HEK293 (cell line): ENCODE data around the gene EXD3.

Experiments used
- CTCF ChIA-PET: fragments of 350-600 bp; formaldehyde crosslinking; extraction: SDS; loops from one replicate; lab custom pipeline; 2021; ENCODE audit warnings: antibody characterized with exemption; lab: Yijun Ruan, JAX
- POLR2A ChIA-PET: fragments of 300-600 bp; formaldehyde crosslinking; extraction: SDS; loops from one replicate; lab custom pipeline; 2020; ENCODE audit warnings: antibody characterized with exemption, inconsistent platforms; lab: Yijun Ruan, JAX
- H3K27ac ChIP-seq: fragments of 200-500 bp; sonication (Bioruptor generic); 2 replicates; pipeline ENCODE4 v1.5.1; 2014; ENCODE audit warnings: low read depth, low read length, control low read depth, inconsistent platforms; ENCODE audit errors: extremely low read depth
- H3K36me3 ChIP-seq, 2 experiments: fragments of 200-500 bp in 1 of 2; sonication (Bioruptor generic) in 1 of 2; 1 replicate in 1 of 2; 2 replicates in 1 of 2; pipeline ENCODE4 v1.5.1; 2014 to 2017; ENCODE audit warnings: inconsistent platforms in 2 of 2, low read length in 2 of 2; ENCODE audit not compliant: control insufficient read depth in 2 of 2, insufficient read depth in 1 of 2
- H3K4me1 ChIP-seq: fragments of 200-500 bp; sonication (Bioruptor generic); 2 replicates; pipeline ENCODE4 v1.5.1; 2014; ENCODE audit warnings: mild to moderate bottlenecking, low read length, inconsistent platforms; ENCODE audit not compliant: control insufficient read depth, insufficient read depth
- H3K4me3 ChIP-seq: 2 replicates; pipeline ENCODE4 v1.5.1; 2011; ENCODE audit warnings: low read depth, mild to moderate bottlenecking, control low read depth, low read length, moderate library complexity
- H3K9me3 ChIP-seq: fragments of 200-500 bp; sonication (Bioruptor generic); 2 replicates; pipeline ENCODE4 v1.5.1; 2014; ENCODE audit warnings: low read depth, low read length, inconsistent platforms; ENCODE audit not compliant: control insufficient read depth, insufficient read depth
- FEZF1 ChIP-seq: fragments of 450-650 bp; formaldehyde crosslinking; IDR thresholded peaks from 2 replicates; pipeline ENCODE4 v1.5.1; 2016; ENCODE audit warnings: missing biosample characterization, missing genetic modification characterization
- GLI2 ChIP-seq: fragments of 450-650 bp; formaldehyde crosslinking; IDR thresholded peaks from 2 replicates; pipeline ENCODE4; 2017; ENCODE audit warnings: missing biosample characterization, missing genetic modification characterization, low read depth, borderline replicate concordance
- GLIS1 ChIP-seq: fragments of 450-650 bp; formaldehyde crosslinking; IDR thresholded peaks from 2 replicates; pipeline ENCODE4 v1.5.1; 2016; ENCODE audit warnings: missing biosample characterization, missing genetic modification characterization
- HOXA7 ChIP-seq: sonication (generic); formaldehyde crosslinking; IDR thresholded peaks from 2 replicates; pipeline ENCODE4 v1.8.1; 2022; ENCODE audit warnings: missing genetic modification reagents, borderline replicate concordance
- HOXD13 ChIP-seq: sonication (generic); formaldehyde crosslinking; IDR thresholded peaks from 2 replicates; pipeline ENCODE4 v1.8.0; 2022; ENCODE audit warnings: missing genetic modification reagents, borderline replicate concordance
- IKZF3 ChIP-seq: fragments of 450-650 bp; IDR thresholded peaks from 2 replicates; pipeline ENCODE4 v1.5.0; 2018; ENCODE audit warnings: missing biosample characterization, mild to moderate bottlenecking, missing genetic modification characterization, moderate library complexity
- KLF1 ChIP-seq: fragments of 450-650 bp; formaldehyde crosslinking; IDR thresholded peaks from 2 replicates; pipeline ENCODE4 v1.5.1; 2016; ENCODE audit warnings: missing biosample characterization, missing genetic modification characterization
- KLF8 ChIP-seq: fragments of 450-650 bp; formaldehyde crosslinking; IDR thresholded peaks from 2 replicates; pipeline ENCODE4 v1.5.1; 2016; ENCODE audit warnings: missing biosample characterization, missing genetic modification characterization
- OSR2 ChIP-seq: fragments of 450-650 bp; formaldehyde crosslinking; IDR thresholded peaks from 2 replicates; pipeline ENCODE4 v1.5.1; 2016; ENCODE audit warnings: missing biosample characterization, missing genetic modification characterization
- REPIN1 ChIP-seq: fragments of 450-650 bp; formaldehyde crosslinking; IDR thresholded peaks from 2 replicates; pipeline ENCODE4 v1.5.1; 2017; ENCODE audit warnings: missing biosample characterization, missing genetic modification characterization, low read depth
- SCRT1 ChIP-seq: fragments of 450-650 bp; formaldehyde crosslinking; IDR thresholded peaks from 2 replicates; pipeline ENCODE4 v1.5.1; 2016; ENCODE audit warnings: missing biosample characterization, missing genetic modification characterization, borderline replicate concordance
- SETDB1 ChIP-seq: IDR thresholded peaks from one replicate; pipeline ENCODE4 v1.6.1; 2017; ENCODE audit warnings: mild to moderate bottlenecking, low read length, moderate library complexity, mixed read lengths; ENCODE audit not compliant: insufficient read length
- YY1 ChIP-seq: fragments of 450-650 bp; formaldehyde crosslinking; IDR thresholded peaks from 2 replicates; pipeline ENCODE4 v1.5.1; 2018; ENCODE audit warnings: missing biosample characterization, missing genetic modification characterization
- ZBTB20 ChIP-seq: fragments of 450-650 bp; formaldehyde crosslinking; IDR thresholded peaks from 2 replicates; pipeline ENCODE4 v1.5.1; 2016; ENCODE audit warnings: missing biosample characterization, missing genetic modification characterization
- ZFP69B ChIP-seq: fragments of 450-650 bp; formaldehyde crosslinking; IDR thresholded peaks from 2 replicates; pipeline ENCODE4 v1.5.1; 2016; ENCODE audit warnings: missing biosample characterization, missing genetic modification characterization
- ZNF112 ChIP-seq: fragments of 450-650 bp; formaldehyde crosslinking; IDR thresholded peaks from 2 replicates; pipeline ENCODE4 v1.5.0; 2017; ENCODE audit warnings: missing biosample characterization, missing genetic modification characterization
- ZNF114 ChIP-seq: fragments of 450-650 bp; formaldehyde crosslinking; IDR thresholded peaks from 2 replicates; pipeline ENCODE4 v1.5.0; 2017; ENCODE audit warnings: missing biosample characterization, missing genetic modification characterization
- ZNF138 ChIP-seq: fragments of 450-650 bp; formaldehyde crosslinking; IDR thresholded peaks from 2 replicates; pipeline ENCODE4 v1.5.1; 2016; ENCODE audit warnings: missing biosample characterization, missing genetic modification characterization, borderline replicate concordance
- ZNF184 ChIP-seq: fragments of 450-650 bp; IDR thresholded peaks from 2 replicates; pipeline ENCODE4 v1.5.1; 2018; ENCODE audit warnings: missing biosample characterization, mild to moderate bottlenecking, missing genetic modification characterization
- ZNF239 ChIP-seq: fragments of 450-650 bp; formaldehyde crosslinking; IDR thresholded peaks from 2 replicates; pipeline ENCODE4 v1.5.1; 2016; ENCODE audit warnings: missing biosample characterization, missing genetic modification characterization
- ZNF274 ChIP-seq, 2 experiments: fragments of 200-500 bp in 1 of 2; fragments of 450-650 bp in 1 of 2; sonication (Bioruptor generic) in 1 of 2; formaldehyde crosslinking in 1 of 2; IDR thresholded peaks; 2 replicates each; pipeline versions ENCODE4 v1.5.1 to v1.6.1; 2014 to 2016; ENCODE audit warnings: borderline replicate concordance in 1 of 2, inconsistent platforms in 1 of 2, low read length in 1 of 2, missing biosample characterization in 1 of 2, missing genetic modification characterization in 1 of 2
- ZNF292 ChIP-seq: fragments of 450-650 bp; formaldehyde crosslinking; IDR thresholded peaks from 2 replicates; pipeline ENCODE4 v1.5.1; 2016; ENCODE audit warnings: low read depth, missing biosample characterization, missing genetic modification characterization, borderline replicate concordance
- ZNF544 ChIP-seq: fragments of 450-650 bp; formaldehyde crosslinking; IDR thresholded peaks from 2 replicates; pipeline ENCODE4 v1.5.0; 2017; ENCODE audit warnings: missing biosample characterization, missing genetic modification characterization
- ZNF571 ChIP-seq: fragments of 450-650 bp; formaldehyde crosslinking; IDR thresholded peaks from 2 replicates; pipeline ENCODE4 v1.5.0; 2017; ENCODE audit warnings: missing biosample characterization, missing genetic modification characterization
- ZNF623 ChIP-seq: fragments of 450-650 bp; formaldehyde crosslinking; IDR thresholded peaks from 2 replicates; pipeline ENCODE4 v1.5.1; 2016; ENCODE audit warnings: missing biosample characterization, missing genetic modification characterization
- ZNF664 ChIP-seq: fragments of 450-650 bp; formaldehyde crosslinking; IDR thresholded peaks from 2 replicates; pipeline ENCODE4 v1.5.1; 2016; ENCODE audit warnings: missing biosample characterization, missing genetic modification characterization
- ZNF707 ChIP-seq: fragments of 450-650 bp; formaldehyde crosslinking; IDR thresholded peaks from 2 replicates; pipeline ENCODE4 v1.5.1; 2016; ENCODE audit warnings: missing biosample characterization, missing genetic modification characterization
- ZNF777 ChIP-seq: fragments of 450-650 bp; formaldehyde crosslinking; IDR thresholded peaks from 2 replicates; pipeline ENCODE4 v1.5.1; 2017; ENCODE audit warnings: missing biosample characterization, missing genetic modification characterization, borderline replicate concordance
- TF ChIP-seq, protein P1 (sequence below): fragments of 450-650 bp; formaldehyde crosslinking; IDR thresholded peaks from 2 replicates; pipeline ENCODE4 v1.5.1; 2017; ENCODE audit warnings: missing biosample characterization, missing genetic modification characterization
- TF ChIP-seq, protein P2 (sequence below): fragments of 450-650 bp; formaldehyde crosslinking; IDR thresholded peaks from 2 replicates; pipeline ENCODE4; 2016; ENCODE audit warnings: missing biosample characterization, missing genetic modification characterization
- TF ChIP-seq, protein P3 (sequence below): fragments of 450-650 bp; formaldehyde crosslinking; IDR thresholded peaks from 2 replicates; pipeline ENCODE4 v1.5.1; 2016; ENCODE audit warnings: missing biosample characterization, missing genetic modification characterization
- TF ChIP-seq, protein P4 (sequence below): fragments of 450-650 bp; formaldehyde crosslinking; IDR thresholded peaks from 2 replicates; pipeline ENCODE4 v1.5.1; 2016; ENCODE audit warnings: missing biosample characterization, missing genetic modification characterization, low read depth

Gene EXD3

DNA sequence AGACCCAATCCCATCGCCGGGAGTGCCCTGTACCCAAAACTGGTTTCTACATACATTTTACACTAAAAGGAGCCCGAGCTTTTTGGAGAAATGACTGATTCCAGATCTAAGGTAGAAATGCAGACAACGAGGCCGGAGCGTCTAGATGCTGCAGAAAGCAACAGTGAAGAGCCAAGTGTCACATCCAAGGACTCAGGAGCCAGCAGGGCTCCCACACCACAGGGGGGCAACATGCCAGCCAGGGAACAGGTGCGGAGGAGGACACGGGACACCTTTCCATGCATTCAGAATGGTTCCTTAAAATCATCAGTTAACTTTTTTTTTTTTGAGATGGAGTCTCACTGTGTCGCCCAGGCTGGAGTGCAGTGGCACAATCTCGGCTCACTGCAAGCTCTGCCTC is 97.8 kb downstream of the EXD3 start:
- ChIA-PET POLR2A (interaction anchor here (0.6 to 1.2 kb wide), 3 partner anchors 23 to 89 kb away, joined by 3 to 4 read pairs (median 4); partner anchors contain the start of gene NRARP), CTCF (interaction anchor here (0.6 to 1.5 kb wide), 3 partner anchors 23 to 262 kb away, joined by 3 to 4 read pairs (median 4); partner anchors contain the start of gene NRARP)
- TF ChIP-seq REPIN1 (no peak), FEZF1 (no peak), KLF8 (tag by site-specific recombination) (no peak), ZNF274 (IDR thresholded peaks at IDR 0.05; ENCODE audit: low read length) (no peak), ZNF274 (tag by site-specific recombination; IDR thresholded peaks at IDR 0.05; ENCODE audit: borderline replicate concordance) (no peak), YY1 (no peak), HOXD13 (CRISPR knock-in tag) (no peak), ZNF184 (no peak), GLI2 (tag by site-specific recombination) (no peak), SCRT1 (no peak), ZNF623 (tag by site-specific recombination) (no peak), ZNF138 (tag by site-specific recombination) (no peak)
- TF ChIP-seq, protein P1, sequence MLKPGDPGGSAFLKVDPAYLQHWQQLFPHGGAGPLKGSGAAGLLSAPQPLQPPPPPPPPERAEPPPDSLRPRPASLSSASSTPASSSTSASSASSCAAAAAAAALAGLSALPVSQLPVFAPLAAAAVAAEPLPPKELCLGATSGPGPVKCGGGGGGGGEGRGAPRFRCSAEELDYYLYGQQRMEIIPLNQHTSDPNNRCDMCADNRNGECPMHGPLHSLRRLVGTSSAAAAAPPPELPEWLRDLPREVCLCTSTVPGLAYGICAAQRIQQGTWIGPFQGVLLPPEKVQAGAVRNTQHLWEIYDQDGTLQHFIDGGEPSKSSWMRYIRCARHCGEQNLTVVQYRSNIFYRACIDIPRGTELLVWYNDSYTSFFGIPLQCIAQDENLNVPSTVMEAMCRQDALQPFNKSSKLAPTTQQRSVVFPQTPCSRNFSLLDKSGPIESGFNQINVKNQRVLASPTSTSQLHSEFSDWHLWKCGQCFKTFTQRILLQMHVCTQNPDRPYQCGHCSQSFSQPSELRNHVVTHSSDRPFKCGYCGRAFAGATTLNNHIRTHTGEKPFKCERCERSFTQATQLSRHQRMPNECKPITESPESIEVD (tag by site-specific recombination): no peak
- TF ChIP-seq, protein P2, sequence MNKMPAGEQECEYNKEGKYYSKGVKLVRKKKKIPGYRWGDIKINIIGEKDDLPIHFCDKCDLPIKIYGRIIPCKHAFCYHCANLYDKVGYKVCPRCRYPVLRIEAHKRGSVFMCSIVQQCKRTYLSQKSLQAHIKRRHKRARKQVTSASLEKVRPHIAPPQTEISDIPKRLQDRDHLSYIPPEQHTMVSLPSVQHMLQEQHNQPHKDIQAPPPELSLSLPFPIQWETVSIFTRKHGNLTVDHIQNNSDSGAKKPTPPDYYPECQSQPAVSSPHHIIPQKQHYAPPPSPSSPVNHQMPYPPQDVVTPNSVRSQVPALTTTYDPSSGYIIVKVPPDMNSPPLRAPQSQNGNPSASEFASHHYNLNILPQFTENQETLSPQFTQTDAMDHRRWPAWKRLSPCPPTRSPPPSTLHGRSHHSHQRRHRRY (tag by site-specific recombination): no peak
- Histone ChIP-seq H3K4me1 (no peaks in the 10 kb centered on the region), H3K9me3 (no peaks in the 10 kb centered on the region), H3K4me3 (no peak overlapping the region), H3K36me3 (no peaks in the 10 kb centered on the region), H3K27ac (no peak overlapping the region)

DNA sequence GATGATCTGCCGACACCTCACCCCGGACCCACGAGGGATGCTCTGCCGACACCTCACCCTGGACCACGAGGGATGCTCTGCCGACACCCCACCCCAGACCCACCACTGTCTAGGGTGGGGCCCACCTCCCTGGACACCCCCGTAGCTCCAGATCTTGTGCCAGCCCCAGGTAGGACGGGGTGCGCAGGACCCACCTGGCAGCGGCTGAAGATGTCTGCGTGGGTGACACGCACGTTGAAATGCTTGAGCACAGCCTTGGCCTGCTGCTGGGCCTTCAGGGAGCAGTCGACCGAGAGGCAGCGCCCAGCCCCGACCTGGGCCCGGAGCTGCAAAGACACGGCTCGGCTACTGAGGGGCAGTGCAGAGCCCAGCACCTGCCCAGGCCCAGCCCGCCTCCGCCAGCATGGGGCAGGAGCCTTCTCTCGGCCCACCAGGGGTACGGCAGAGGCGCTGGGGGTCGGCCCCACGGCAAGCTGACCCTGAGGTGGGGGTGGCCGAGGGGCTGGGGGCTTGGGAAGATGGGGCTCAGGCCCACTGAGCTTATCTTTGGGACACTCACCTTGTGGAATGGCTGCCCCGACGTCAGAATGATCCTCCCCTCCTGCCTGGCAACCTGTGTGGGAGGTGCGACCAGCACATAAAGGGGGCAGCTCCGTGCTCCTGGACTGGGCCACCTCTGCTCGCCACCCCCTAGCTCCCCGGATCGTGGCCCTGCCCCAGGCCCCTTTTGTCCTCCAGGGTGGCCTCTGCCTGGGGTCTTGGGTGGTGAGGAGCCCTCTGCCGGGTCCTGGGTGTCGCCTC is 99.2 kb downstream of the EXD3 start:
- POLR2A ChIA-PET: no interaction called here
- H3K4me1 ChIP-seq: no peaks in the 10 kb centered on the region

DNA sequence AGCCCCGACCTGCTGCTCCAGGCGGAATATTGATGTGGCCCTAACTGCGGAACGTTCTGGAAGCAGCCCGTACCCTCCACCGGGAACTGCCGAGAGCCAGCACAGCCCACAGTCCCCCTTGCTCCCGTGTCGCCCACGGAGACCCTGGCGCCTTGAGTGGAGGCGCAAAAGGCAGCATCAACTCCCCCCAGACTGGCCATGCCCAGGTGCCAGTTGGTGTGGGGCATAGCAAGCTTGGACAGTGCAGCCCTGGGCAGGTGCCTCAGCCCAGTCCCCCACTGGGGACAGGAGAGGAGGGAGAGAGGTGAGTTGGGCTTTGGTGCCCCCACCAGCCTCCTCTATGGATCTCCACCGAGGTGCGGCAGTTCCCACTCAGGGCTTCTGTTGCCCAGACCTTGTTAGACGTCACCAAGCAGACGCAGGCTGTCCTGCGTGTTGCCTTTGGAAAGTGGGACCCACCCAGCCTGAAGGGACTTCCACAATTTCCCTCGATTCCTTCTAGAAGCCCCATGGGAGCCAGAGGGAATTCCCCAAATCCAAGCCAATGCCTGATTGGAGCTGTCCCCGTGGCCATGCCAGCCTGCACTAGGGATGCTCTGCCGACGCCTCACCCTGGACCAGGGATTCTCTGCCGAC is 101.1 kb downstream of the EXD3 start:
- Histone ChIP-seq H3K9me3 (no peaks in the 10 kb centered on the region), H3K27ac (no peak overlapping the region), H3K4me1 (no peaks in the 10 kb centered on the region), H3K4me3 (no peak overlapping the region), H3K36me3 (no peaks in the 10 kb centered on the region)
- POLR2A ChIA-PET: interaction anchor here (1.8 kb wide), 1 partner anchor 11 kb away, joined by 4 read pairs; no protein-coding TSS in a partner anchor
- CTCF ChIA-PET: interaction anchor here (0.5 to 1.4 kb wide), 2 partner anchors 20 to 171 kb away, joined by 3 to 5 read pairs; partner anchors contain the start of gene NRARP
- TF ChIP-seq, protein P3, sequence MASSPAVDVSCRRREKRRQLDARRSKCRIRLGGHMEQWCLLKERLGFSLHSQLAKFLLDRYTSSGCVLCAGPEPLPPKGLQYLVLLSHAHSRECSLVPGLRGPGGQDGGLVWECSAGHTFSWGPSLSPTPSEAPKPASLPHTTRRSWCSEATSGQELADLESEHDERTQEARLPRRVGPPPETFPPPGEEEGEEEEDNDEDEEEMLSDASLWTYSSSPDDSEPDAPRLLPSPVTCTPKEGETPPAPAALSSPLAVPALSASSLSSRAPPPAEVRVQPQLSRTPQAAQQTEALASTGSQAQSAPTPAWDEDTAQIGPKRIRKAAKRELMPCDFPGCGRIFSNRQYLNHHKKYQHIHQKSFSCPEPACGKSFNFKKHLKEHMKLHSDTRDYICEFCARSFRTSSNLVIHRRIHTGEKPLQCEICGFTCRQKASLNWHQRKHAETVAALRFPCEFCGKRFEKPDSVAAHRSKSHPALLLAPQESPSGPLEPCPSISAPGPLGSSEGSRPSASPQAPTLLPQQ: 0 out of 2 replicates have a peak, but pooled peaks have one; percentile 37
- TF ChIP-seq ZNF544 (tag by site-specific recombination) (no peak), OSR2 (tag by site-specific recombination) (no peak), HOXD13 (CRISPR knock-in tag) (no peak), GLIS1 (tag by site-specific recombination) (no peak), ZFP69B (tag by site-specific recombination) (0 out of 2 replicates have a peak, but pooled peaks have one; percentile 45)
- TF ChIP-seq, protein P4, sequence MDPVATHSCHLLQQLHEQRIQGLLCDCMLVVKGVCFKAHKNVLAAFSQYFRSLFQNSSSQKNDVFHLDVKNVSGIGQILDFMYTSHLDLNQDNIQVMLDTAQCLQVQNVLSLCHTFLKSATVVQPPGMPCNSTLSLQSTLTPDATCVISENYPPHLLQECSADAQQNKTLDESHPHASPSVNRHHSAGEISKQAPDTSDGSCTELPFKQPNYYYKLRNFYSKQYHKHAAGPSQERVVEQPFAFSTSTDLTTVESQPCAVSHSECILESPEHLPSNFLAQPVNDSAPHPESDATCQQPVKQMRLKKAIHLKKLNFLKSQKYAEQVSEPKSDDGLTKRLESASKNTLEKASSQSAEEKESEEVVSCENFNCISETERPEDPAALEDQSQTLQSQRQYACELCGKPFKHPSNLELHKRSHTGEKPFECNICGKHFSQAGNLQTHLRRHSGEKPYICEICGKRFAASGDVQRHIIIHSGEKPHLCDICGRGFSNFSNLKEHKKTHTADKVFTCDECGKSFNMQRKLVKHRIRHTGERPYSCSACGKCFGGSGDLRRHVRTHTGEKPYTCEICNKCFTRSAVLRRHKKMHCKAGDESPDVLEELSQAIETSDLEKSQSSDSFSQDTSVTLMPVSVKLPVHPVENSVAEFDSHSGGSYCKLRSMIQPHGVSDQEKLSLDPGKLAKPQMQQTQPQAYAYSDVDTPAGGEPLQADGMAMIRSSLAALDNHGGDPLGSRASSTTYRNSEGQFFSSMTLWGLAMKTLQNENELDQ (tag by site-specific recombination): no peak

More for the DNA sequence above, 99.2 kb downstream of the EXD3 start:
- Histone ChIP-seq H3K9me3 (no peaks in the 10 kb centered on the region), H3K27ac (no peak overlapping the region), H3K36me3 (no peaks in the 10 kb centered on the region), H3K4me3 (no peak overlapping the region)
- TF ChIP-seq SETDB1 (no peak), ZNF571 (tag by site-specific recombination) (no peak), ZNF114 (tag by site-specific recombination) (no peak), ZNF707 (no peak), ZNF777 (no peak), KLF1 (tag by site-specific recombination) (no peak), ZNF239 (tag by site-specific recombination) (no peak), ZNF112 (tag by site-specific recombination) (no peak), ZBTB20 (tag by site-specific recombination) (no peak), ZNF292 (tag by site-specific recombination) (no peak), HOXA7 (CRISPR knock-in tag) (no peak), ZNF664 (tag by site-specific recombination) (no peak), IKZF3 (tag by site-specific recombination) (no peak)
- CTCF ChIA-PET: interaction anchor here (0.8 to 1.5 kb wide), 2 partner anchors 11 to 22 kb away, joined by 4 to 5 read pairs; partner anchors contain the start of gene NRARP
